Stimulated activated memory B cell treated with anti-CD40 and anti-IgM and Interleukin-4, amounts not matched to agents 10 μg/mL and 1 μg/mL and 100 μg/mL, for 72 hours (primary cell): Measurements from ENCODE around the gene KAZALD1.
"Not testable (repeated sequence)": the region's sequence is repeated elsewhere in the genome, so short reads cannot be mapped to it uniquely, and the experiment has no call there.

Source experiments
- ATAC-seq: fragments of 150-1000 bp; cut with Tn5 transposase; 2 replicates; pipeline ENCODE4 v1.10.0; 2021
- H3K27ac Mint-ChIP-seq: one replicate; pipeline ENCODE4 v1.8.0; 2022; ENCODE audit warnings: mild to moderate bottlenecking, mixed read lengths
- H3K27me3 Mint-ChIP-seq: one replicate; pipeline ENCODE4 v1.8.0; 2022; ENCODE audit warnings: mixed read lengths
- H3K36me3 Mint-ChIP-seq: one replicate; pipeline ENCODE4 v1.8.0; 2022; ENCODE audit warnings: mixed read lengths
- H3K4me1 Mint-ChIP-seq: one replicate; pipeline ENCODE4 v1.8.0; 2022; ENCODE audit warnings: mixed read lengths
- H3K4me3 Mint-ChIP-seq: one replicate; pipeline ENCODE4 v1.8.0; 2022; ENCODE audit warnings: mild to moderate bottlenecking, moderate library complexity, mixed read lengths
- H3K9me3 Mint-ChIP-seq: one replicate; pipeline ENCODE4 v1.8.0; 2022; ENCODE audit warnings: mixed read lengths

Gene KAZALD1

GRCh38 chr10:101022967-101023705 lies 38.7 kb upstream of the KAZALD1 start:
- Mint-ChIP-seq H3K9me3 (no peaks in the 10 kb centered on the region), H3K4me3 (no peak overlapping the region), H3K27me3 (peaks cover 31% of the 10 kb centered on the region), H3K36me3 (no peaks in the 10 kb centered on the region), H3K4me1 (peaks cover 17% of the 10 kb centered on the region), H3K27ac (no peak overlapping the region)
- ATAC-seq = no peak

- Mint-ChIP-seq H3K36me3 (no peaks in the 10 kb centered on the region), H3K27ac (no peak overlapping the region), H3K4me1 (peaks cover 15% of the 10 kb centered on the region), H3K27me3 (peaks cover 33% of the 10 kb centered on the region), H3K9me3 (no peaks in the 10 kb centered on the region), H3K4me3 (no peak overlapping the region)
- no peak for ATAC-seq
These were observed 34.6 kb upstream of the KAZALD1 start for GRCh38 chr10:101027106-101027720.

DNA sequence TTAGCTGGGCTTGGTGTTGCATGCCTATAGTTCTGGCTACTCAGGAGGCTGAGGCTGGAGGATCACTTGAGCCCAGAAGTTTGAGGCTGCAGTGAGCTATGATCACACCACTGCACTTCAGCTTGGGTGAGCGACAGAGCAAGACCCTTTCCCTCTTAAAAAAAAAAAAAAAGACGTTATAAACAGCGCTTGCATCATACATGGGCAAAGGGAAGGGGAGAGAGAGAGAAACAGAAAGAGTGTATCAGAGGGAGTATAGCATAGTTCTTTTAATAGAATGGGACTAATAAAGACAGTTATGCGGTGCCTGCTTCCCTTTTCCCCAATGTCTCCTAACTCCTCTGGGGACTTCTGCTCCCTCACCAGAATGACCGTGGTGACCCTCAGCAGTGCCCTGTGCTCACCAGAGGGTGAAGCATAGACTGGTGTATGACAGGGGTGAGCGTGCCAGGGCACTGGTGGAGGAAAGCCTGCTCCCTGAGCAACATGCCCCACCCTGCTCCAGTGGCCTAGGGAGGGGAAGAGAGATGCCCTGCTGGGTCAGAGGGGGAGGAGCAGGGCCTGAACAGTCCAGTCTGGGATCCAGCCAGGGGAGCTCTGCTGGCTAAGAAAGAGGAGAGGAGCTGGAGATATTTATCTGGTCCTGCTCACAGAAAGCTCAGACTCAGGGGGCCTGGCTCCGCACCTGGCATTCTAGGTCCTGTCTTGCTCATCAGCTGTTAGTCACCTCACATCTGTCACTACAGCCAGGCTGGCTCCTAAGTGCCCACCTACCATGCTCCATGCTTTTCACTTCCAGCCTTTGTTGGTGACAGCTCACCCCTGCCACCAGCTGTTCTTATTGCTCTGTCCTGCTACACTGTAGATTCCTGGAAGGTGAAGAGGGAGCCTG lies 33.1 kb upstream of the KAZALD1 start:
- Mint-ChIP-seq H3K4me1 (peaks cover 23% of the 10 kb centered on the region), H3K27me3 (peaks cover 33% of the 10 kb centered on the region), H3K9me3 (no peaks in the 10 kb centered on the region), H3K36me3 (no peaks in the 10 kb centered on the region), H3K27ac (no peak overlapping the region), H3K4me3 (no peak overlapping the region)
- no peak for ATAC-seq

- Mint-ChIP-seq H3K27ac (no peak overlapping the region), H3K27me3 (peaks cover 33% of the 10 kb centered on the region), H3K4me1 (peaks cover 23% of the 10 kb centered on the region), H3K36me3 (no peaks in the 10 kb centered on the region), H3K4me3 (no peak overlapping the region), H3K9me3 (no peaks in the 10 kb centered on the region)
- ATAC-seq = no peak
These were observed 32.1 kb upstream of the KAZALD1 start for GRCh38 chr10:101029520-101030295.

DNA sequence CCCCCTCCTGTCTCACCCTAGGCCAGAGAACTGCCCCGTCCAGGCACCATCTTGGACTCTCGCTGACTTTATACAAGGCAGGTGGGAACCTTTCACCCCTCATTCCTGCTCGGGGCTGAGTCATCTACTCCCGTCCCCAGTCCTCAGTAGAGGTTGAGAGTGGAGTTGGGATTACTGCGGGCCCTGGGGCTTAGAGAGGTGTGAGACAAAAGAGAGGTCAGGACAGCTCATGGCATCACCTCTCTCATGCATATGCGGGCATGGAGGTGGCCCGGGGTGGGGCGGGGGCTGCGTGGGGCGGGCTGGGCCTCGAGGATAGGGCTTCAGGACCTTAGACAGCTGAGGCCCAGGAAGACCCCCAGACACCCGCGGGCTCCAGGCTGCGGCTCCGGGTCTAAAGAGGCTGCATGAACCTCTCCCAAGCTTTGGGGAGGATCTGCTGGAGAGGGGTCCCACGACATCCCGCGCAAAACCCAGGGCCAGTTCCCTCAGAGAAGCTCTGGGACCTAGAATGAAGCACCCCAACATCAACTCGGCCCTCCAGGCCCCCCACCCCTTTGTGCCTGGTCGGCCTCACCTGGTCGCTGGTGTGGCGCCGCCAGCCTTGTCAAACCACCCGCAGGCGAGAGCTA lies 31.2 kb upstream of the KAZALD1 start:
- Mint-ChIP-seq H3K27ac (peak overlapping the region; percentile 63), H3K4me1 (peaks cover 23% of the 10 kb centered on the region), H3K4me3 (peak overlapping the region; percentile 90), H3K9me3 (no peaks in the 10 kb centered on the region), H3K27me3 (peaks cover 33% of the 10 kb centered on the region), H3K36me3 (no peaks in the 10 kb centered on the region)
- no peak for ATAC-seq

- peaks cover 33% of the 10 kb centered on the region for H3K27me3 Mint-ChIP-seq
- peak within 1 kb of the TSS; percentile 90 for H3K4me3 Mint-ChIP-seq
- peaks cover 5% of the 10 kb centered on the region for H3K36me3 Mint-ChIP-seq
- H3K9me3 Mint-ChIP-seq = no peaks in the 10 kb centered on the region
- peak within 1 kb of the TSS; percentile 63 for H3K27ac Mint-ChIP-seq
- peak; percentile 95 for ATAC-seq
- peaks cover 23% of the 10 kb centered on the region for H3K4me1 Mint-ChIP-seq
These were observed 30.5 kb upstream of the KAZALD1 start, which contains the start of the genes PDZD7 and SFXN3 for GRCh38 chr10:101031128-101031795. PDZD7 (minus strand) TSS chr10:101031129; CDS start chr10:101030219, 910 bp downstream. SFXN3 (plus strand) TSS chr10:101031234; CDS start chr10:101034695, 3,461 bp downstream.

- ATAC-seq = peak; percentile 71
- Mint-ChIP-seq H3K4me3 (peak overlapping the region; percentile 90), H3K27me3 (peaks cover 30% of the 10 kb centered on the region), H3K9me3 (no peaks in the 10 kb centered on the region), H3K27ac (peak overlapping the region; percentile 63), H3K36me3 (peaks cover 13% of the 10 kb centered on the region), H3K4me1 (peaks cover 23% of the 10 kb centered on the region)
These were observed 29.8 kb upstream of the KAZALD1 start for GRCh38 chr10:101031796-101032636.

DNA sequence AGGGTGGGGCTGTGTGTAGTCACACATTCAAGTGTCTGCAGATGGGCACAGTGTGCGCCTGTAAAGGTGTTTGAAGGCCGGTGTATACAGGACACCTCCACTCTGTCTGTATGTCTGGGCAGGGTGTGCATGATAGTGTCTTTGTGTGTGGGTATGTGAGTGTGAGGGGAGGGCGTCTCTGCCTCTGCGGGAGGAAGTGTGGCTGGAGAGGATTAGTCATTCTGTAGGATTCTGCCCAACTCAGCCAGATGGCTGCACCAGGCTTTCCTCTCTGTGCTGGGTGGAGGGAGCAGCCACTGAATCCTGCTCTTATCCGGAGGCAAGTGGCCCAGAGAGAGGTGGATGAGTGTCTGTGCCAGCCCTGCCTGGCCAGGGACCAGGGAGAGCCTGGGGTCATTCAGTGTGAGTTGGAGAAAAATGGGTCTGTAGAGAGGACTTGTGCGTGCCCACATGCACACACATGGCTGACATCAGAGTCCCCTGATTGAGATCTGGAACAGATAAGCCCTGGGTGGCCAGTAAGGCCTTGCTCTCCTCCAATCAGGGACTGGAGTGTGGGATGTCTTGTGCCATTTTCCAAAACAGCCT lies 29.1 kb upstream of the KAZALD1 start:
- peak; percentile 31 for ATAC-seq
- peak overlapping the region; percentile 63 for H3K27ac Mint-ChIP-seq
- peaks cover 20% of the 10 kb centered on the region for H3K36me3 Mint-ChIP-seq
- no peaks in the 10 kb centered on the region for H3K9me3 Mint-ChIP-seq
- peak overlapping the region; percentile 90 for H3K4me3 Mint-ChIP-seq
- peaks cover 23% of the 10 kb centered on the region for H3K4me1 Mint-ChIP-seq
- peaks cover 23% of the 10 kb centered on the region for H3K27me3 Mint-ChIP-seq

- H3K27me3 Mint-ChIP-seq = peaks cover 17% of the 10 kb centered on the region
- H3K27ac Mint-ChIP-seq = peak overlapping the region; percentile 63
- H3K4me3 Mint-ChIP-seq = no peak overlapping the region
- H3K9me3 Mint-ChIP-seq = no peaks in the 10 kb centered on the region
- ATAC-seq = no peak
- peaks cover 25% of the 10 kb centered on the region for H3K36me3 Mint-ChIP-seq
- H3K4me1 Mint-ChIP-seq = peaks cover 23% of the 10 kb centered on the region
These were observed 28.5 kb upstream of the KAZALD1 start for GRCh38 chr10:101033276-101033675.

DNA sequence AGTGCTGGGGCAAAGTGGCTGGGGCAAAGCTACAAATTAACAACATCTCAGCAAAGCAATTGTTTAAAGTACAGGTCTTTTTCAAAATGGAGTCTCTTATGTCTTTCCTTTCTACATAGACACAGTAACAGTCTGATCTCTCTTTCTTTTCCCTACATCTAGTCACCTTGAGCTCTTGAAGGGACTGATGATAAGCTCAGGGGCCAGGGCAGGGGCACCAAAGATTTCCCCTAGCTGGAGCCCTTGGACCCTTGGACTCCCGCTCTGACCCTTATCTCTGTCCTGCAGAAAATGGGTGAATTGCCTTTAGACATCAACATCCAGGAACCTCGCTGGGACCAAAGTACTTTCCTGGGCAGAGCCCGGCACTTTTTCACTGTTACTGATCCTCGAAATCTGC lies 27.4 kb upstream of the KAZALD1 start:
- not testable (repeated sequence) for H3K9me3 Mint-ChIP-seq, H3K27me3 Mint-ChIP-seq, H3K27ac Mint-ChIP-seq, ATAC-seq, H3K4me3 Mint-ChIP-seq
- H3K36me3 Mint-ChIP-seq = peaks cover 29% of the 10 kb centered on the region
- peaks cover 23% of the 10 kb centered on the region for H3K4me1 Mint-ChIP-seq

- Mint-ChIP-seq H3K9me3 (no peaks in the 10 kb centered on the region), H3K27me3 (no peaks in the 10 kb centered on the region), H3K27ac (no peak overlapping the region), H3K4me1 (peaks cover 23% of the 10 kb centered on the region), H3K36me3 (peaks cover 29% of the 10 kb centered on the region), H3K4me3 (no peak overlapping the region)
- no peak for ATAC-seq
These were observed 26.5 kb upstream of the KAZALD1 start for GRCh38 chr10:101035314-101035713.

GRCh38 chr10:101035916-101036702 lies 25.7 kb upstream of the KAZALD1 start:
- Mint-ChIP-seq H3K36me3 (peaks cover 29% of the 10 kb centered on the region), H3K27ac (no peak overlapping the region), H3K4me1 (peaks cover 21% of the 10 kb centered on the region), H3K4me3 (no peak overlapping the region), H3K9me3 (no peaks in the 10 kb centered on the region), H3K27me3 (no peaks in the 10 kb centered on the region)
- ATAC-seq = no peak
